ENCODE data around the gene GNPNAT1. TPM values are rescaled to one million over a fixed set of nuclear protein-coding genes. Genes with fewer than 3 reads are reported as not detected.

The GNPNAT1 gene
- total RNA-seq, 1 donor from 2014 or later: 39.9 TPM

DNA sequence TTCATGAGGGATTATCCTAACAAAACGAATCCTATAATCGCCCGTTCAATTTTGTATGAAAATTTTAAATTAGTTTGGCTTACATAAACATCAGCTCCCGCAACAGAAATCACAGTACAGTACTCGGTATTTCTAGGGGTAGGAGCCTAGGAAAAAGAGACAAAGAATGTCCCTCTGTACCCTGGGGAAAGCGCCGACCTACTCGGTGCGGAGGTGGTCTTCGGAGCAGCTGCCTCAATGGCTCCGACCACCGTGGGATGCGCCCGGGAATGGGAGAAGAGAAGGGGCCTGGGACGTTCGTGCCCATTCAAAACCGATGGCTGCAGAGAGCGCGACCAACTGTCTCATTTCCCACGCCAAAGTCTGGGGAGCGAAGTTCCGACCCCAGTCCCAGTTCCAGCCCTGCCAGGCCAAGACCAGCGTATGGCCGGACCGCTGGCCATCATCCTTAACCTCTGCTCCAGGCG is 618 bp downstream of the GNPNAT1 start:
- Histone ChIP-seq H3K4me3 (peak overlapping the region; percentile 83 to 91), H3K4me1 (peaks cover 6 to 21% of the 10 kb centered on the region in 2 donors), H3K9me3 (no peaks in the 10 kb centered on the region), H3K36me3 (no peaks in the 10 kb centered on the region), H3K27ac (peak overlapping the region; percentile 94 to 95), H3K27me3 (no peaks in the 10 kb centered on the region)
- intact Hi-C loops (cut with DNase I): loop anchor here (1.0 to 10.0 kb wide), 5 partner anchors 11 to 1164 kb away; partner anchors contain the start of genes BMP4, DDHD1, ERO1A and STYX
- TF ChIP-seq, protein P1, sequence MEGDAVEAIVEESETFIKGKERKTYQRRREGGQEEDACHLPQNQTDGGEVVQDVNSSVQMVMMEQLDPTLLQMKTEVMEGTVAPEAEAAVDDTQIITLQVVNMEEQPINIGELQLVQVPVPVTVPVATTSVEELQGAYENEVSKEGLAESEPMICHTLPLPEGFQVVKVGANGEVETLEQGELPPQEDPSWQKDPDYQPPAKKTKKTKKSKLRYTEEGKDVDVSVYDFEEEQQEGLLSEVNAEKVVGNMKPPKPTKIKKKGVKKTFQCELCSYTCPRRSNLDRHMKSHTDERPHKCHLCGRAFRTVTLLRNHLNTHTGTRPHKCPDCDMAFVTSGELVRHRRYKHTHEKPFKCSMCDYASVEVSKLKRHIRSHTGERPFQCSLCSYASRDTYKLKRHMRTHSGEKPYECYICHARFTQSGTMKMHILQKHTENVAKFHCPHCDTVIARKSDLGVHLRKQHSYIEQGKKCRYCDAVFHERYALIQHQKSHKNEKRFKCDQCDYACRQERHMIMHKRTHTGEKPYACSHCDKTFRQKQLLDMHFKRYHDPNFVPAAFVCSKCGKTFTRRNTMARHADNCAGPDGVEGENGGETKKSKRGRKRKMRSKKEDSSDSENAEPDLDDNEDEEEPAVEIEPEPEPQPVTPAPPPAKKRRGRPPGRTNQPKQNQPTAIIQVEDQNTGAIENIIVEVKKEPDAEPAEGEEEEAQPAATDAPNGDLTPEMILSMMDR (IDR thresholded peaks at IDR 0.05): no peak
- no peak for DNase-seq (ENCODE audit: low spot score in 2 of 2)

DNA sequence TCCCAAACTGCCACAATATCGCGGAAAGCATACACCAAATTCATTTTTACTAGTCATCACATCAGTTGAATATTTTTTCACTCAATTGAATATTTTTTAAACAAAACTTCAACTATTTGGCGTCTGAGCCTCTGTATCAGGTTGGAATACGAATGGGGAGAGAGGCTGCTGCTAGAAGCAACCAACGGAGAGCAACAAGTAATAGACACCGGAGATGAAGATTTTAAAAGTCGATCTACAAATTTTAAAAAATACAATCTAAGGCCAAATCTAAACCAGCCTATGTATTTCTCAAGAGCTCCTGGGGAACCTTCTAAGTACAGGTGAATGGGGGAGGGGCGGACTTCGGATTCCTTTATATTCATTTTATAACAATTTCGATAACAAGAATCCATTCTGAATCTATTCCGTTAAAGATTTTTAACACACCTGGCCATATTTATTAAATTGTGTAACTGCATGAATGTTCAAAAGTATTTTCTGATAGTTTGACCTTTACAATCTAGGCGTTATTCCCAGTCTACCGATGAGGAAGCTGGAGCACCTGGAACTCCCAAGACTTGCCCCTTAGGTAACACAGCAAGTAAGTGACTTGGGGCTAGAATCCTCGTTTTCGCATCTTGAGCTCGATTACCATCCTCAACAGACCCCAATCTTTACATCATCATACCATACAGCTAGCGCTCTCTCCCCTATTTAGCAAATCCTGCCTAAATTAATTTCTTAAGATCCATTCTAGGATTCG is 1.2 kb downstream of the GNPNAT1 start:
- Histone ChIP-seq H3K4me3 (peak overlapping the region; percentile 83 to 91), H3K27me3 (no peaks in the 10 kb centered on the region), H3K36me3 (no peaks in the 10 kb centered on the region), H3K9me3 (no peaks in the 10 kb centered on the region), H3K27ac (peak overlapping the region in 1 of 2 donors; percentile 95), H3K4me1 (peaks cover 6 to 23% of the 10 kb centered on the region in 2 donors)
- TF ChIP-seq, protein P1 (IDR thresholded peaks at IDR 0.05): no peak
- intact Hi-C loops (cut with DNase I): loop anchor here (5.0 to 10.0 kb wide), 3 partner anchors 93 to 1165 kb away; partner anchors contain the start of genes BMP4, DDHD1 and ERO1A
- no peak for DNase-seq (ENCODE audit: low spot score in 2 of 2)

DNA sequence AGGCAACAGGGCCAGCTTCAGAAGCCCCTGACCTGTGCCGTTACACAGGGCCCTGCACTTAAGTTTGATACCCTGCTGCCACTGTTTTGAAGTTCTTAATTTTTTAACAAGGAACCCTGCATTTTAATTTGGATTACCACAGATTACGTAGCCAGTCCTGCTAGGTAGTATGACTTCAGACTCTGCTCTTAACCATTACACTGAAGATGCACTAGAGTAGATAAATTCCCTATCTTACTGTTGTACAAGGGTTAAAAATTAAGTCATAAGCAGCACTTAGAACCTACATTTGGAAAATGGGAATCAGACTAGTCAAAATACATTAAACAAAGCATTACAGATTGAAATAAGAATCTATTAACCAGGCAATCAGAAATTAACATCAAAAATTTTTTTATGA is 2.3 kb downstream of the GNPNAT1 start:
- intact Hi-C loops (cut with DNase I): no loop called here
- DNase-seq (ENCODE audit: low spot score in 2 of 2): no peak
- Histone ChIP-seq H3K4me1 (peaks cover 6 to 23% of the 10 kb centered on the region in 2 donors), H3K36me3 (no peaks in the 10 kb centered on the region), H3K27me3 (no peaks in the 10 kb centered on the region), H3K27ac (peak overlapping the region in 1 of 2 donors; percentile 41), H3K4me3 (peak overlapping the region in 1 of 2 donors; percentile 91), H3K9me3 (no peaks in the 10 kb centered on the region)
- TF ChIP-seq, protein P1 (IDR thresholded peaks at IDR 0.05): no peak

DNA sequence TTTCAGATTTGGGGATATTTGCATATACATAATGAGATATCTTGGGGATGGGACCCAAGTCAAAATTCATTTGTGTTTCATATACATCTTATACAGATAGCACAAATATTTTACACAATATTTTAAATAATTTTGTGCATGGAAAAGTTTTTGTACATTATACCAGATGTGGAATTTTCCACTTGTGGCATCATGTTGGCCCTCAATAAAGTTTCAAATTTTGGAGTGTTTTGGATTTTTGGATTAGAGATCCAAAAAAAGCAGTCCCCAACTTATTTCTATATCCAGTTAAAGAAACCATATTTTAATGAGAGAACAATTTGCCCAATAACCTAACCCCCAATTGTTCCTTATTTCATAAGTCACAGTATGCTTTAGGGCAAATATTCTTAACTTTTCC is 4.5 kb downstream of the GNPNAT1 start:
- peaks cover 0 to 20% of the 10 kb centered on the region in 2 donors for H3K4me1 ChIP-seq
- no peaks in the 10 kb centered on the region for H3K9me3 ChIP-seq
- intact Hi-C loops (cut with DNase I): no loop called here
- H3K4me3 ChIP-seq: no peak overlapping the region
- no peak for DNase-seq (ENCODE audit: low spot score in 2 of 2)
- TF ChIP-seq, protein P1 (IDR thresholded peaks at IDR 0.05): no peak
- no peak overlapping the region for H3K27ac ChIP-seq
- H3K27me3 ChIP-seq: no peaks in the 10 kb centered on the region
- no peaks in the 10 kb centered on the region for H3K36me3 ChIP-seq

DNA sequence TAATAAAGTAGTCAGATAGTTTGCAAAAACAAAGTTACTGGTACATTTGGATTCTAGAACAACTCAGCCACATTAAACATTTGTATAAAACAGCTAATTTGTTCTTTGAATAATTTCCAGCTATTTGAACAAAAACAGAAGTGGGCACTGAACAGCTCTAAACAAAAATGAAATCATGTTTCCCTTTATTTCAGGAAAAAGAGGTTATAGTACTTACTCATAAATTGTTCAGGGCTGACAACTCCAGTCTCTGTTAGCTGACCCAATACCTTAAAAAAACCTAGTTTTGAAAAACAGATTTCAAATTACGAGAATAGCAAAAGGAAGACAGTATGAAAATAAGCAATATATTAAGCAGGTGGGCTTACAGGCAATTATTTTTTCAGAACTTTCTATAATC is 8.2 kb downstream of the GNPNAT1 start:
- H3K36me3 ChIP-seq: peaks cover 7 to 34% of the 10 kb centered on the region in 2 donors
- H3K4me1 ChIP-seq: peaks cover 0 to 9% of the 10 kb centered on the region in 2 donors
- intact Hi-C loops (cut with DNase I): no loop called here
- H3K27ac ChIP-seq: peak overlapping the region in 1 of 2 donors; percentile 17
- no peaks in the 10 kb centered on the region for H3K9me3 ChIP-seq
- DNase-seq (ENCODE audit: low spot score in 2 of 2): no peak
- H3K4me3 ChIP-seq: no peak overlapping the region
- H3K27me3 ChIP-seq: no peaks in the 10 kb centered on the region
- TF ChIP-seq, protein P1 (IDR thresholded peaks at IDR 0.05): no peak

Measured in ascending aorta (tissue), 2 donors.